Activated CD4-positive, alpha-beta T cell treated with anti-CD3 and anti-CD28 coated beads, Interleukin-10, Interleukin-2, amounts not matched to agents 100 ng/mL and 50 ng/mL, durations not matched to agents 16 hours and 8 hours (primary cell): ENCODE measurements around the gene PTPN9.
"Not testable (repeated sequence)": the region's sequence is repeated elsewhere in the genome, so short reads cannot be mapped to it uniquely, and the experiment has no call there.

Experiments used
- DNase-seq: peaks from one replicate; pipeline ENCODE4 v3.0.0-alpha.2; 2020

PTPN9 gene

GRCh38 chr15:75523011-75523410 is 56.1 kb downstream of the PTPN9 start:
- DNase-seq: no peak

GRCh38 chr15:75517233-75517632 is 61.9 kb downstream of the PTPN9 start:
- DNase-seq: no peak

GRCh38 chr15:75508840-75509532 is 70.1 kb downstream of the PTPN9 start:
- peak; percentile 34 for DNase-seq

- DNase-seq: no peak
Observed at GRCh38 chr15:75502360-75502759, 76.8 kb downstream of the PTPN9 start.

GRCh38 chr15:75493732-75494131 is 85.4 kb downstream of the PTPN9 start:
- DNase-seq: no peak

GRCh38 chr15:75483961-75484360 is 95.2 kb downstream of the PTPN9 start:
- no peak for DNase-seq

GRCh38 chr15:75483556-75483955 is 95.6 kb downstream of the PTPN9 start:
- not testable (repeated sequence) for DNase-seq

GRCh38 chr15:75483106-75483505 is 96.0 kb downstream of the PTPN9 start:
- no peak for DNase-seq

- not testable (repeated sequence) for DNase-seq
Observed at GRCh38 chr15:75480463-75480862, 98.7 kb downstream of the PTPN9 start.

- no peak for DNase-seq
Observed at GRCh38 chr15:75479670-75480069, 99.4 kb downstream of the PTPN9 start.

GRCh38 chr15:75477094-75477493 is 102.0 kb downstream of the PTPN9 start:
- not testable (repeated sequence) for DNase-seq

GRCh38 chr15:75468913-75469598 is 110.1 kb downstream of the PTPN9 start:
- DNase-seq: no peak

- DNase-seq: no peak
Observed at GRCh38 chr15:75460646-75461045, 118.5 kb downstream of the PTPN9 start.

- no peak for DNase-seq
Observed at GRCh38 chr15:75459581-75459980, 119.5 kb downstream of the PTPN9 start.

GRCh38 chr15:75456710-75457109 is 122.4 kb downstream of the PTPN9 start:
- no peak for DNase-seq

GRCh38 chr15:75455982-75456531 is 123.1 kb downstream of the PTPN9 start:
- DNase-seq: peak; percentile 76

- peak; percentile 89 for DNase-seq
Observed at GRCh38 chr15:75455424-75455981, 123.6 kb downstream of the PTPN9 start.

- peak; percentile 79 for DNase-seq
Observed at GRCh38 chr15:75454471-75455378, 124.4 kb downstream of the PTPN9 start.

GRCh38 chr15:75453703-75454470 is 125.2 kb downstream of the PTPN9 start:
- DNase-seq: peak; percentile 99

GRCh38 chr15:75452865-75453702 is 126.0 kb downstream of the PTPN9 start:
- peak; percentile 64 for DNase-seq

GRCh38 chr15:75452364-75452864 is 126.7 kb downstream of the PTPN9 start:
- DNase-seq: peak; percentile 88
